ENCODE measurements around the gene AMPH. TPM values are rescaled to one million over a fixed set of nuclear protein-coding genes. Genes with fewer than 3 reads are reported as not detected.

AMPH gene
- total and polyA plus RNA-seq, 2 of the 4 experiments (the other 2 are of a cell fraction): 3.9 to 4.8 TPM

GRCh38 chr7:38477333-38477732 lies 153.8 kb downstream of the AMPH start:
- Histone ChIP-seq H4K8ac (ENCODE audit: low read depth in 2 of 2, low read length in 2 of 2) (no peak overlapping the region), H3K79me1 (ENCODE audit: low read depth in 1 of 2, low read length in 2 of 2) (no peaks in the 10 kb centered on the region), H2BK120ac (ENCODE audit: low read depth, low read length) (no peak overlapping the region), H4K5ac (ENCODE audit: low read depth, low read length) (no peak overlapping the region), H2BK15ac (ENCODE audit: low read depth, low read length) (no peak overlapping the region), H2BK5ac (ENCODE audit: low read depth, low read length, poor library complexity, severe bottlenecking) (no peak overlapping the region), H2AK9ac (replicated peaks; ENCODE audit: low read depth, low read length, poor library complexity) (no peak overlapping the region), H2AFZ (replicated peaks; ENCODE audit: low read length, poor library complexity) (no peak overlapping the region), H4K91ac (ENCODE audit: insufficient read depth, low read depth, low read length) (no peak overlapping the region), H3K36me3 (ENCODE audit: control insufficient read depth, insufficient read depth, low read length) (no peaks in the 10 kb centered on the region), H3K4me3 (ENCODE audit: insufficient read depth, low read depth, low read length) (no peak overlapping the region), H3K9me1 (ENCODE audit: insufficient read depth, low read length) (no peaks in the 10 kb centered on the region), H3K23ac (ENCODE audit: low read depth, low read length) (no peak overlapping the region), H2AK5ac (ENCODE audit: low read depth, low read length) (no peak overlapping the region), H3K56ac (ENCODE audit: extremely low read depth, insufficient read depth, low read length) (no peak overlapping the region), H3K27me3 (ENCODE audit: control insufficient read depth, insufficient read depth, low read length) (no peaks in the 10 kb centered on the region), H3K14ac (replicated peaks; ENCODE audit: low read depth, low read length) (no peak overlapping the region), H3K27ac (ENCODE audit: insufficient read depth, low read length) (no peak overlapping the region), H3K9me3 (ENCODE audit: control insufficient read depth, insufficient read depth, low read length) (no peaks in the 10 kb centered on the region), H3K4ac (ENCODE audit: low read depth, low read length) (no peak overlapping the region), H3K4me2 (ENCODE audit: low read depth, low read length) (no peak overlapping the region), H4K20me1 (ENCODE audit: insufficient read depth, low read length) (no peaks in the 10 kb centered on the region), H3K4me1 (ENCODE audit: control insufficient read depth, insufficient read depth, low read length) (no peaks in the 10 kb centered on the region), H3K18ac (ENCODE audit: low read depth, low read length) (no peak overlapping the region), H2BK20ac (ENCODE audit: low read depth, low read length) (0 out of 2 replicates have a peak overlapping the region, but pooled peaks have one; percentile 23), H3K9ac (ENCODE audit: low read depth, low read length) (no peak overlapping the region)
- TF ChIP-seq MAFK (IDR thresholded peaks at IDR 0.05; ENCODE audit: low read depth, low read length) (no peak), NFE2L2 (IDR thresholded peaks at IDR 0.05; ENCODE audit: low read depth, low read length) (no peak), FOS (IDR thresholded peaks at IDR 0.05; ENCODE audit: low read depth, low read length) (no peak), POLR2A (IDR thresholded peaks at IDR 0.05; ENCODE audit: low read depth, low read length) (no peak), RCOR1 (IDR thresholded peaks at IDR 0.05; ENCODE audit: insufficient replicate concordance, low read length) (no peak), MAZ (IDR thresholded peaks at IDR 0.05; ENCODE audit: borderline replicate concordance, low read depth, low read length) (no peak), CEBPB (IDR thresholded peaks at IDR 0.05; ENCODE audit: low read depth, low read length) (no peak), CHD1 (IDR thresholded peaks at IDR 0.05; ENCODE audit: low read depth, low read length) (no peak), BHLHE40 (IDR thresholded peaks at IDR 0.05; ENCODE audit: low read depth, low read length) (no peak)
- TF ChIP-seq, protein P1, sequence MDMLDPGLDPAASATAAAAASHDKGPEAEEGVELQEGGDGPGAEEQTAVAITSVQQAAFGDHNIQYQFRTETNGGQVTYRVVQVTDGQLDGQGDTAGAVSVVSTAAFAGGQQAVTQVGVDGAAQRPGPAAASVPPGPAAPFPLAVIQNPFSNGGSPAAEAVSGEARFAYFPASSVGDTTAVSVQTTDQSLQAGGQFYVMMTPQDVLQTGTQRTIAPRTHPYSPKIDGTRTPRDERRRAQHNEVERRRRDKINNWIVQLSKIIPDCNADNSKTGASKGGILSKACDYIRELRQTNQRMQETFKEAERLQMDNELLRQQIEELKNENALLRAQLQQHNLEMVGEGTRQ (IDR thresholded peaks at IDR 0.05; ENCODE audit: low read depth, low read length): no peak
- dilution Hi-C loops (cut with HindIII; ENCODE audit: low sequenced_read_pairs, unreplicated experiment): no loop called here
- in situ Hi-C loops (cut with MboI; ENCODE audit: low sequenced_read_pairs): no loop called here
- DNase-seq (no peak), ATAC-seq (ENCODE audit: low read depth) (no peak)
- POLR2A ChIA-PET (ENCODE audit: unreplicated experiment): no interaction called here
- CTCF ChIA-PET: interaction anchor here (0.6 kb wide), 1 partner anchor 60 kb away, joined by 3 read pairs; no protein-coding TSS in a partner anchor
- no CpG with 5 or more reads among the region's 1 CpG for WGBS, 2 experiments (ENCODE audit: extremely low coverage in 2 of 2, insufficient read length in 1 of 2)
- no TSS peak for BruUV-seq (replicated peaks)
- intact Hi-C loops (cut with micrococcal nuclease): no loop called here
